SIG-M5 treated with dmso at 0.1 percent for 504 hours (cell line): ENCODE measurements around the gene SERINC5.
"Not testable (repeated sequence)": the region's sequence is repeated elsewhere in the genome, so short reads cannot be mapped to it uniquely, and the experiment has no call there.

Experiments
- DNase-seq: peaks from one replicate; lab custom pipeline; 2025; ENCODE audit not compliant: unreplicated experiment; lab: John Stamatoyannopoulos, UW

SERINC5 gene

GRCh38 chr5:80175337-80175736 lies 80.5 kb downstream of the SERINC5 start:
- DNase-seq: no peak

DNA sequence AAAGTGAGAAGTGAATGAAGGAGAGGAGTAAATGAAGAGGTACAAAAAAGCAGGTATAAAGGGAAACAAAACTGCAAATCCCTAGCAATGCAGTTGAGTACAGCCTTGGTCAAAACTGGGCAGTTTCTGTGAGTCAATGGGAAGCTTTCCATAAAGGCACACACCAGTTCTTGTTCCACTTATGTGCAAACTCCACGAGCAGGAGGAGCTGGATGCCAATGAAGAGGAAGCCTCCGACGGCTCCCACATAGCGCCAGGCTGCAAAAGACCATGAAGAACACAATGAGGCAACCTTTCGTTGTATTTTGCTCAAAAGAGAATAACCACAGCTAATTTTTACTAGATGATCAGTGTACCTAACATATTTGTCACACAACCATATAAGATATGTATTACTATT lies 81.1 kb downstream of the SERINC5 start:
- no peak for DNase-seq

GRCh38 chr5:80172067-80172695 lies 83.7 kb downstream of the SERINC5 start:
- DNase-seq: no peak

DNA sequence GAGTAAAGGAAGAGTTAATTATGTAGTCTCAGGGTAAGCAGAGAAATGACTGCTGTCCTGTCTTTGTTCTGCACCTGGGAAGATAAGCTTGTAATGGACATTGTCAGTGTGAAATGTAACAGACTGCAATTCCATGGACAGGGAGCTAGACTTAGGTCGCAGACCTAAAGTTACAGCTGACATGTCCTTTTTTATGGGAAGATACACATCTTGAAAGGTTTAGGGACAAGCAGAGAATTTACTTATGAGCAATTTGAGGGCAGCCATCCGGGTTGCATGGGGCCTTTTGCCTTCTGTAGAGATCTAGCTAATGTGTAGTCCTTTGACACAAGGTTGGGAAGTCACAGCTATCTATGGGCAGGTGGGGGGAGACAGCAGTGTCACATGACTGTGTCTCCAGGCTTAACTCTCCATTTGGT lies 85.7 kb downstream of the SERINC5 start:
- DNase-seq: no peak

DNA sequence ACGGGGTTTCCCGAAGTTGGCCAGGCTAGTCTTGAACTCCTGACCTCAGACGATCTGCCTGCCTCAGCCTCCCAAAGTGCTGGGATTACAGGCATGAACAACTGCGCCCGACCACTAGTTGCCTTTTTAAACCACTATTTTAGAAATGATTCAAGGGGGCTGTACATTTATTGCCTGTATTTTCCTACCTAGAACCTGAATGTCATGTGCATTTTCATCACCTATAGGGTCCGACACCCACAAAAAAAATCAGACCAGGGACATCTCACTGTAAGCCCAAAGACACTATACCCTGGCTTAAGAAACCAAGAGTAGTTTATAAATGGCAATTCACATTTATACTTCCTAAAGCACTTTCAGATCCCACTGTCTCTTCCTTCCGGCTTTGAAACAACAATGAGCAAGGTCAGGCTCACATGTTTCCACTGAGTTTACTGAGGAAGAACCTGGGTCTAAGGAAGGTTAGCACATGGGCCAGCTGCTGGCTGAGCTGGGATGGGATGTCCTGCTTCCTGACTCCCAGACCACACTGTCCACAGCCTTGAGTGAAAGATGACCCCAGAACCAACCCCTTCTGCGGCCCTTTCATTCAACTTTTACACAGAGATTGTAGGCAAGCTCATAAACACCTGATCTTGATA lies 87.3 kb downstream of the SERINC5 start:
- no peak for DNase-seq

DNA sequence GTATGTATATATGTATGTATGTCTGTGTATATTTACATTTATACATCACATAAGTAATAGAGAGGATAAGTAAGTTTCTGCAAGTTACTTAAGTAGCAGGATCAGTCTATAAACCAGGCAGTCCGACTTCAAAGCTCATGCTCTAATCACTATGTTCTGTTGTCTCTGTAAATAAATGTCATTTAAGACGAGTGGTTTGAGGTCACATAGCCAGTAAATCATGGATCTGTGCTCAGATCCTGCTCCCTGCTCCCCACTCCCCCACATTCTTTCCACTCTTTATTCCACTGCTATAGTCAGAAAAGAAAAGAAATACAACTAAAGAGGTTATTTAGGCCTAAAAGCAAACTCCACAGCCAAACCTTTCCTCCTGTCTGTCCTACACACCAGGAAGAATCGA lies 90.4 kb downstream of the SERINC5 start:
- DNase-seq: no peak

GRCh38 chr5:80161165-80161564 lies 94.7 kb downstream of the SERINC5 start:
- DNase-seq: no peak

GRCh38 chr5:80160242-80160641 lies 95.6 kb downstream of the SERINC5 start:
- no peak for DNase-seq

DNA sequence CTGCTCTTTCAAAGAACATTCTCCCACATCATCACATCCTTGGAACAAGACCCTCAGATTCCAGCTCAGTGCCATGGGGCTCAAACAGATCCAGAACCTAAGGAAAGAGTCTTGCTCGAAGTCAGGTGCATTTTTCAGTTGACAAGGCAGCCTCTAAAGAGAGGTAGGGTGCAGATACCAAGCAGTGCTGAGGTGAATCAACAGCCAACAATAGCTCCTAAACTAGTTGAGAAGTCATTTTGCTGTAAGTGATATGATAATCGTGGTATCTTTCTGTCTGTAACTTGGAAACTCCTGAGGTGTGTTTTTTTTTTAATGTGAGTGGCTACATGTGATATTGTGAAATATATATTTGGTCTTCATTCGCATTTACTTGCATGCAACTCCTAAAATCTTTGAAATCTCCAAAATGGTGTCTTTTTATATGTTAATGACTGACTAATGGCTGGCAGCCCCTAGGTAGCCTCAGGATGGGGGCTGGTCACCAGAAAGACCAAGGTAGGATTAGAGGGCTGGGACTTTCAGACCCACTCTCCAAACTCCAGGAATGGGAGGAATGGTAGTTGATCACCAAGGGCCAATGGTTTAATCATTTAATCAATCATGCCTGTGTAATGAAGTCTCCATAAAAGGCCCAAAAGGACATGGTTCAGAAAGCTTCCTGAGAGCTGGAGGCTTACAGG lies 96.6 kb downstream of the SERINC5 start:
- DNase-seq: no peak

DNA sequence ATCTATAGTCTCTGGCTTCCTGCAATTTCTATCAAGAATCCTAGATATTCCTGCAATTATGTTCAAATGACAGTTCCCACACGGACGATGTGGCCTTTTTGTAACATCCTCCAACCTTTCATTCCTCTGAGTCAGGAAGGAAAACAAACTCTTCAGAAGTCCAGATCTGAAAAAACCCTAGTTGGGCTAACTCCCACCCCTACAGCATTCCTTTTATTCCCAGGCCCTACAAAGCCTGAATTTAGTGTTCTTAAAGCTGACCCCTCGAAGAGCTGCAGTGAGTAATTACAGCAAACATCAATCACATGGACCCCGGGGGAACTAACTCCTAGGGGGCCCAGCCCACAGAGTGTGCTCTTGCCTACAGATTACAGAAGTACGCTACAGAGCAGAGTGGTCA lies 99.7 kb downstream of the SERINC5 start:
- DNase-seq: no peak

DNA sequence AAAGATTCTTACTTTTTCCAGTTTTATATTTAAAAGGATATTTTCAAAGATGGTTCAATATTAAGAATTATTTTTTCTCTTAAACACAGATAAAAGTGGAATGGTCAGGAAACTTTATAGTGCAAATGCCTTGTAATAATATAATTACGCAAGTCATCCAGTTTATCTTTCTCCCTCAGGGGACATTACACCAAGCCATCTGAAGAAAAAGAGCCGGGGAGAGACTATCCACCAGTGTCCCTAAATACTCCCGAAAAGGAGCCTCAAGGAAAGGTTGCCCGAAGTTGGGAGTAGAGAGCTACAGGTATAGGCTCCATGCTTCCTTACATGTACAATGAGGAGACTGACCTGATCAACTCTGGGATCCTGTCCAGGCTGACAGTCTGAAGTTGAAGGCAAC lies 101.1 kb downstream of the SERINC5 start:
- DNase-seq: no peak

DNA sequence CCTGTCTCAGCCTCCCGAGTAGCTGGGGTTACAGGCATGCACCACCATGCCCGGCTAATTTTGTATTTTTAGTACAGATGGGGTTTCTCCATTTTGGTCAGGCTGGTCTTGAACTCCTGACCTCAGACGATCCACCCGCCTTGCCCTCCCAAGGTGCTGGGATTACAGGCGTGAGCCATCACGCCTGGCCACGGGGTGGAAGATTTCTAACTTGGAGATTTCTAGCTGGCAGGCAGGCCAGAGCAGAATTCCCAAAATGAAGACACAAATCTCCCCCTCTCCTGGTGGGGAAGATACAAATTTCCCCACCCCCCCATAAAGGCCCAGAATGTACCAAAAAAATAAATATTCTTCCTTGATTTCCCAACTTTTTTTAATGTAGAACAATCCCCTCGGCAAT lies 101.6 kb downstream of the SERINC5 start:
- not testable (repeated sequence) for DNase-seq

GRCh38 chr5:80153586-80154126 lies 102.2 kb downstream of the SERINC5 start:
- no peak for DNase-seq

DNA sequence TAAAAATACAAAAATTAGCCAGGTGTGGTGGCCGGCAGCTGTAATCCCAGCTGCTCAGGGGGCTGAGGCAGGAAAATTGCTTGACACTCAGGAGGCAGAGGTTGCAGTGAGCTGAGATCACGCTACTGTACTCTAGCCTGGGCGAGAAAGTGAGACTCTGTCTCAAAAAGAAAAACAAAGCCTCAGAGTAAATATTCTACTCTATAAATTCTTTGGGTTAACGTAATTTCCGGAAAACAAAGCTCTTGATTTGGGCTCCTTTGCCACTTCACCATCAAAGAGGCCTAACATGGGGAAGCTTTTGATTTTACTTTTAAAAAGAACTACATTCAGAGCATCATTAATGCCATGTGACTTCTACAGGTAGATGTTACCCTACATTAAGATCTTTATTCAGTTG lies 103.1 kb downstream of the SERINC5 start:
- DNase-seq: no peak

GRCh38 chr5:80151890-80152289 lies 104.0 kb downstream of the SERINC5 start:
- DNase-seq: no peak

- DNase-seq: no peak
Observed at GRCh38 chr5:80150731-80151130, 105.1 kb downstream of the SERINC5 start.

- no peak for DNase-seq
Observed at GRCh38 chr5:80149161-80149609, 106.7 kb downstream of the SERINC5 start.

DNA sequence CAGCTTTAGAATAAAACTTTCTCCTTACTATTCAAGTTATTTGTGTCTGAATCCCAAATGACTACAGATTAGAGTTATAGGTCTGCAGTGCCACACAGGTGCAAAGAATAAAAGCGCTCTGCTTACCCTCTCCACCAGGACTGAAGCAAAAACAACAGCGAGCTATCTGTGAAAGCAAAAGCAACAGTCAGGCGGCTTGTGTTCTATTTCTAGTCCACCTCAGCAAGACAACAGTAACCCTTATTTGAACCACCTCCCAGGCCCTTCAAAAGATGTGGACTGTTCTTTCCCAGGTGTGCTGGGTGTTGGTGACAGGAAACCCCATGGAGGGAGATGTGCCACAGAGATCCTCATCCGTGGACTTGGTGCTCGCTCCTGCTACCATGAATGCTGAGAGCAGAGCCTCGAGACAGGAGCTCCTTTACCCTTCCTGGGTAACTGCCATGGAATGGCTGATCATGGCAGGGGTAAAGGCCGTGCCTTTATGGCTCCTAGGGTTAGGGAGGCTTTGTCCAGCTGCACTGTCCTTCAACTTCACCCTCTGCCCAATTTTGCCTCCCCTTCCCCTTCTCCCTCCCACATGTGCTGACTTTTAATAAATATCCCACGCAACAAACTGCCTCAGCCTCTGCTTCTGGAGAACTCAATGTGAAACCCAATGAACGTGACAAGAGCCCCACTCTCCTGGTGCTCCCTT lies 108.6 kb downstream of the SERINC5 start:
- DNase-seq: no peak

DNA sequence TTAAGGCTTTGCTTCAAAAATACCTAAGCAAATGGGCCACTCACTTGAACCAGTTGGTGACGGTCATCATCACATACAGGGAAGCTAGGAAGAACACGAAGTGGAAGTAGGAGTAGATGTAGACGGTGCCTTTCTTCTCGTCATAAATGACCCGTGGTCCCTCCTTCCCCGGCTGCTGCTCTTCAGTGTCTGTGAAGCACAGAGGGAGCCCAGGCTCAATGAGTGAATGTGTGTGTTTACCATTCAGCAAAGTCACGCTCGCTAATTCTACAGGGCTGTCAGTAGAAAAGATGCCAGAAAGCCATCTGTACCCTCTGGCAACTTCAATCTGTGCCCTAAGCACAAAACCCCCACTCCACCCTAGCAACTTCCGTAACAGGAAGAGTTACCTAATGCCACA lies 109.8 kb downstream of the SERINC5 start:
- DNase-seq: no peak

GRCh38 chr5:80143491-80143890 lies 112.4 kb downstream of the SERINC5 start:
- DNase-seq: no peak

DNA sequence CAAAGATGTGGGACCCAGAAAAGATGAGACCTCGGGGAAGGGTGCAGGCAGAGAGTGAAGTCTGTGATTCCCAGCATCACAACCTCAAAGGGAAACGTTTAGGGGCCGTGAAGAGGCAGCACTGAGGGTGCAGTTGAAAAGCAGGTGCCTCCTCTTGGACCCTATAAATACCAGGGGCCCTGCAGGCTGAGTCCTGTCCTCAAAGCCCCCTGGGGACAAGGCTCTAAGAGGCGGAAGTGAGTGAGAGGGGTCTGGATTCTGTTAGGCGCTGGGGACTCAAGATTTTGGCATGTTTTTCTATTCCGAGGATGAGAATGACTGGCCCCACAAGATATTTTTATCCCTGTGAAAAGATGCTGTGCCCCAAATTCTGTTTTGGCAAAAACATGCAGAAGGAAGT lies 112.9 kb downstream of the SERINC5 start:
- DNase-seq: no peak

GRCh38 chr5:80141681-80142080 lies 114.2 kb downstream of the SERINC5 start:
- DNase-seq: no peak
